Measurements from ENCODE around the gene CDH8.
A peak's percentile ranks its signal among the peaks of the same experiment; 100 is the strongest.

Gene CDH8

GRCh38 chr16:61885343-61885742 is 150.9 kb downstream of the CDH8 start:
- no peak overlapping the region for H3K9ac ChIP-seq

DNA sequence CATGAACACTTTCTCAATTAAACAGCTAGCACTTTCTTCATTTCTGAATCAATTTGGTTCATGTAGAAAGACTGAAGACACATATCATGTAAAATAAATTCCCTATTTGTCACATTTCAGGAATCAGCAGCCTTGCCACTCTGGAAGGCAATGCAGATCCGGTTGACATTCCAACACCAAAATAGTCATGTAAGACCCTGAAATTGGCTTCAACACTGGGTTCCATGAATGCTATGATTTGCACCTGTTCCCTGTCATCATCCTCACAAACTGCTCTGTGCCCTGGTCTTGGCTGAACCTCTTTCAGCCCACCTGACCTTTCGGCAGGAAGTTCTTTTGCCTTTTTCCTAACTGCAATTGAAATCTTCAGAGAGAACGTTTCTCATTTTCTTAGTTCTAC is 156.9 kb downstream of the CDH8 start:
- Histone ChIP-seq H3K9ac (no peak overlapping the region), H4K20me1 (no peaks in the 10 kb centered on the region), H3K4me1 (no peaks in the 10 kb centered on the region), H3K27ac (no peak overlapping the region), H3K4me2 (no peak overlapping the region), H3K9me3 (replicated peaks in 1 of 11) (no peaks in the 10 kb centered on the region), H3K4me3 (no peak overlapping the region), H3K36me3 (no peaks in the 10 kb centered on the region), H3K27me3 (no peaks in the 10 kb centered on the region)
- no peak for TF ChIP-seq Cebpa-rat (IDR thresholded peaks at IDR 0.05)

More at GRCh38 chr16:61885343-61885742, 150.9 kb downstream of the CDH8 start:
- no peaks in the 10 kb centered on the region for H4K20me1 ChIP-seq
- no peak for TF ChIP-seq Cebpa-rat (IDR thresholded peaks at IDR 0.05)
- H3K4me1 ChIP-seq: peaks cover 0 to 15% (median 11%) of the 10 kb centered on the region in 10 experiments; a peak in 18 of 20 replicates
- no peaks in the 10 kb centered on the region for H3K36me3 ChIP-seq
- no peak overlapping the region for H3K27ac ChIP-seq
- H3K4me2 ChIP-seq: no peak overlapping the region
- no peaks in the 10 kb centered on the region for H3K9me3 ChIP-seq (replicated peaks in 1 of 11)
- no peaks in the 10 kb centered on the region for H3K27me3 ChIP-seq
- no peak overlapping the region for H3K4me3 ChIP-seq

DNA sequence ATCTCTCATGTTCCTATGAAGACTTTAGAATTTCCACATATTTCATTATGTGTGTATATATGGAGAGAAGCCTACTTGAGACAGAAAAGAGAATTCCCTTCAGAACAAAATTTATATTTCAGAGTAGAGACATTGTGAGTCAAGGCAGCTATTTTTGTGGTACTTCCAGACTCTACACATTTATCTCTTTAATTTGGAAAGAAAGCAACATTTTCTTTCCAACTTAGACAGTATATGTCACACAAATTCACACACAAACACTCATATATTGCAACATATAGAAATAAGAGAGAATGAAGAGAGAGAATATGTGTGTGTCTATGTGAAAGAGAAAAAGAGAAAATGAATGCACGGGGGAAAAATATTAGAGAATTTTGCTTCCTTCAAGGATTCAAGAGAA is 158.8 kb downstream of the CDH8 start:
- Histone ChIP-seq H3K9ac (no peak overlapping the region), H3K36me3 (no peaks in the 10 kb centered on the region), H3K9me3 (replicated peaks in 1 of 11) (no peaks in the 10 kb centered on the region), H3K27ac (no peak overlapping the region), H3K4me3 (no peak overlapping the region), H3K4me2 (no peak overlapping the region), H4K20me1 (no peaks in the 10 kb centered on the region), H3K4me1 (no peaks in the 10 kb centered on the region), H3K27me3 (no peaks in the 10 kb centered on the region)
- no peak for TF ChIP-seq Cebpa-rat (IDR thresholded peaks at IDR 0.05)

DNA sequence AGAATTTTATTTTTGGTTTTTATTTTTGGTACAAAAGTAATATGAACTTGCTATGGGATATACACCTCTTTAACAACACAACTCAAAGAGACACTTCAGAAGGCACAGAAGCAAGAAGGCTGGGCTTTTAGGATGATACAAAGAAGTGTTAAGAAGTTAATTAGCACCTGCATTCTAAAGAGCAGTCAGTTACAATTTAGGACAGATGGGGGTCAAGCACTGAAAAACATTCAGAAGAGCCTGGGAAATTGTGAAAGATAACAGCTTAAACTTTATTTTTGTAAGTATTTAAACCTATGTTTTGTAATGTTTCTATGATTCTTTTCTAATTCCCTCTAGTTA is 163.5 kb downstream of the CDH8 start:
- no peaks in the 10 kb centered on the region for H3K36me3 ChIP-seq
- H3K9ac ChIP-seq: no peak overlapping the region
- H3K27ac ChIP-seq: no peak overlapping the region
- no peaks in the 10 kb centered on the region for H4K20me1 ChIP-seq
- H3K4me2 ChIP-seq: no peak overlapping the region
- H3K4me3 ChIP-seq: no peak overlapping the region
- no peaks in the 10 kb centered on the region for H3K9me3 ChIP-seq (replicated peaks in 1 of 11)
- TF ChIP-seq Cebpa-rat (IDR thresholded peaks at IDR 0.05): no peak
- H3K4me1 ChIP-seq: no peaks in the 10 kb centered on the region
- no peaks in the 10 kb centered on the region for H3K27me3 ChIP-seq

DNA sequence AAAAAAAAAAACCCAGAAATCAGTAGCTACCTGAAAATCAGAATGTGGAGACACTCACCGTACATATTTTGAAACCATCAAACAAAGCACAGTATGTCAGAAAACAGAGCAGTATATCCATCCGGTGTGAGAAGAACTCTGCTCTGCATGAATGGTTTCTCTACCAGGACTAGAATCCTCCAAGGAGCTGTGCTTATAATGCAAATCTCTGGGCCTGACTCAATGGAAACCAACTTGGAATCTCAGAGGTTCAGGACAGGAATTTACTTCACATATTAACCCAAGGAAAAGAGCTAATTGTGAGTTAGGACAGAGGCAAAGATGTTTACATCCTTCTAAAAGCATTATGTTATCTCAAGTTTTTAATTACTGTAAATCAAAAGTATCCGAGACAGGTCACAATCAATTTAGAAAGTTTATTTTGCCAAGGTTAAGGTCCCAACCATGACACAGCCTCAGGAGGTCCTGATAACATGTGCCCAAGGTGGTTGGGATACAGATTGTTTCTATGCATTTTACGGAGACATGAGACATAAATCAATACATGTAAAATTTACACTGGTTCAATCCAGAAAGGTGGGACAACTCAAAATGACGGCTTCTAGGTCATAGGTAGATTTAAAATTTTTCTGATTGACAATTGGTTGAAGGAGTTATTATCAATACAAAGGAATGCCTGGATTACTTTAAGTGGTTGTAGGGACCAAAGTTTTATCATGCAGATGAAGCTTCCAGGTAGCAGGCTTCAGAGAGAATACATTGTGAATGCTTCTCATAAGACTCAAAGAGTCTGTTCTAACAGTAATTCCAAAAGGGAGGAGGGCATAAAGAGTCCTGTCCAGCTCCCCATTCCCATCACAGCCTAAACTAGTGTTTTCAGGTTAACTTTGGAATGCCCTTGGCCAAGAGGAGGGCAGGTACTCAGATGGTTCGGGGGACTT is 164.1 kb downstream of the CDH8 start:
- Histone ChIP-seq H3K4me2 (0 out of 22 replicates have a peak overlapping the region, but pooled peaks of 1 of the 11 experiments have one; percentile 19), H3K27ac (no peak overlapping the region), H4K20me1 (no peaks in the 10 kb centered on the region), H3K4me1 (no peaks in the 10 kb centered on the region), H3K9ac (no peak overlapping the region), H3K27me3 (no peaks in the 10 kb centered on the region), H3K4me3 (no peak overlapping the region), H3K36me3 (no peaks in the 10 kb centered on the region), H3K9me3 (replicated peaks in 1 of 11) (no peaks in the 10 kb centered on the region)
- TF ChIP-seq Cebpa-rat (IDR thresholded peaks at IDR 0.05): no peak

- Histone ChIP-seq H3K27ac (no peak overlapping the region), H3K4me3 (no peak overlapping the region)
These were observed 173.8 kb downstream of the CDH8 start for GRCh38 chr16:61862221-61863155.

GRCh38 chr16:61858988-61859387 is 177.2 kb downstream of the CDH8 start:
- Histone ChIP-seq H3K9me3 (replicated peaks in 1 of 11) (peaks cover 0 to 8% (median 0%) of the 10 kb centered on the region in 11 experiments; a peak in 2 of 22 replicates), H3K36me3 (no peaks in the 10 kb centered on the region), H3K27me3 (no peaks in the 10 kb centered on the region), H3K4me3 (no peak overlapping the region), H3K4me1 (peaks cover 0 to 14% (median 6%) of the 10 kb centered on the region in 10 experiments; a peak in 14 of 20 replicates), H3K4me2 (no peak overlapping the region), H4K20me1 (no peaks in the 10 kb centered on the region), H3K27ac (no peak overlapping the region), H3K9ac (no peak overlapping the region)
- no peak for TF ChIP-seq Cebpa-rat (IDR thresholded peaks at IDR 0.05)

More at GRCh38 chr16:61862221-61863155, 173.8 kb downstream of the CDH8 start:
- Histone ChIP-seq H3K4me2 (no peak overlapping the region), H4K20me1 (no peaks in the 10 kb centered on the region), H3K9ac (no peak overlapping the region), H3K4me1 (no peaks in the 10 kb centered on the region), H3K36me3 (no peaks in the 10 kb centered on the region), H3K27me3 (no peaks in the 10 kb centered on the region), H3K9me3 (replicated peaks in 1 of 11) (peaks cover 0 to 19% (median 4%) of the 10 kb centered on the region in 11 experiments; a peak in 8 of 22 replicates)
- TF ChIP-seq Cebpa-rat (IDR thresholded peaks at IDR 0.05): no peak

DNA sequence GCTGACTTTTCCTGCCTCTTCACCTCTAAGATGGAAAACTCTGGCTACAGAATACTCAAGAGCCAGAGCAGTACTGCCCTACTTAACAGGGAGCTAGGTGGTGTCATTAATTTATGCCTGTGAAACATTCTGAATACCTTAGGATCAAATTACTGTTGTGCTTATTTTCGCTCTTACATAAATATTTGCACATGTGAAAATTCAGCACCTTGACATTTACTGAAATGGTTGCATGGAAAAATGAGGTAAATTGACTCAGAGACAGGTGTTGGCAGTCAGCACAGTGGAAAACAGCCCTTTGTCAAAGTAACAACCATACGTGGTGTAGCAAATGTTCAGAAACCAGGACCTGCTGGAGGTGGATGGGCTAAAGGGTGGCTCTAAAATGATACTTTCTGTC is 193.6 kb downstream of the CDH8 start:
- Histone ChIP-seq H3K4me2 (no peak overlapping the region), H3K27me3 (no peaks in the 10 kb centered on the region), H3K27ac (no peak overlapping the region), H3K9me3 (replicated peaks in 1 of 11) (no peaks in the 10 kb centered on the region), H3K4me3 (no peak overlapping the region), H3K4me1 (no peaks in the 10 kb centered on the region), H4K20me1 (no peaks in the 10 kb centered on the region), H3K9ac (no peak overlapping the region), H3K36me3 (no peaks in the 10 kb centered on the region)
- TF ChIP-seq Cebpa-rat (IDR thresholded peaks at IDR 0.05): no peak

GRCh38 chr16:61836804-61837393 is 199.3 kb downstream of the CDH8 start:
- no peak overlapping the region for H3K27ac ChIP-seq
- no peaks in the 10 kb centered on the region for H3K36me3 ChIP-seq
- peaks cover 0 to 14% (median 7%) of the 10 kb centered on the region in 10 experiments; a peak in 12 of 20 replicates for H3K4me1 ChIP-seq
- no peaks in the 10 kb centered on the region for H4K20me1 ChIP-seq
- no peak overlapping the region for H3K9ac ChIP-seq
- H3K4me2 ChIP-seq: no peak overlapping the region
- H3K9me3 ChIP-seq (replicated peaks in 1 of 11): no peaks in the 10 kb centered on the region
- no peak overlapping the region for H3K4me3 ChIP-seq
- no peak for TF ChIP-seq Cebpa-rat (IDR thresholded peaks at IDR 0.05)
- no peaks in the 10 kb centered on the region for H3K27me3 ChIP-seq

Measured in BLaER1 treated with 17β-estradiol and CSF1 and Interleukin-3, amounts not matched to agents 10 nM and 100 nM (cell line).